GM12878 (cell line): ENCODE results near the gene LMAN1L. TPM values are rescaled to one million over a fixed set of nuclear protein-coding genes. Genes with fewer than 3 reads are reported as not detected.

Experiments used
- BHLHE40 ChIP-seq, 2 experiments: fragments of 450-650 bp in 1 of 2; IDR thresholded peaks; 2 replicates each; pipeline ENCODE4 v1.6.1; 2011 to 2017; ENCODE audit warnings: low read depth in 2 of 2, borderline replicate concordance in 1 of 2, improper control_type of control experiment in 1 of 2, low read length in 1 of 2, mild to moderate bottlenecking in 1 of 2
- CBFB ChIP-seq: IDR thresholded peaks from 2 replicates; pipeline ENCODE4 v1.6.1; 2016; ENCODE audit warnings: antibody characterized with exemption, low read depth
- CEBPB ChIP-seq, 2 experiments: fragments of 150-350 bp in 1 of 2; IDR thresholded peaks; 2 replicates each; pipeline ENCODE4 v1.6.1; 2012 to 2014; ENCODE audit warnings: low read depth in 2 of 2, low read length in 2 of 2, borderline replicate concordance in 1 of 2, inconsistent platforms in 1 of 2
- CREB1 ChIP-seq: IDR thresholded peaks from 2 replicates; pipeline ENCODE4 v1.6.1; 2012; ENCODE audit warnings: low read depth, mild to moderate bottlenecking, inconsistent platforms
- EGR1 ChIP-seq, 2 experiments: IDR thresholded peaks; 1 replicate in 1 of 2; 2 replicates in 1 of 2; pipeline ENCODE4 v1.6.1; 2011 to 2012; ENCODE audit warnings: low read depth in 2 of 2, low read length in 2 of 2, borderline replicate concordance in 1 of 2, mild to moderate bottlenecking in 1 of 2, moderate library complexity in 1 of 2
- ETV6 ChIP-seq, 2 experiments: fragments of 450-650 bp in 1 of 2; IDR thresholded peaks in 1 of 2; conservative IDR thresholded peaks in 1 of 2; 2 replicates each; pipeline ENCODE4 v1.6.1; 2014; ENCODE audit warnings: antibody characterized with exemption in 1 of 2, borderline replicate concordance in 1 of 2, low read depth in 1 of 2, mild to moderate bottlenecking in 1 of 2, moderate library complexity in 1 of 2
- EZH2 ChIP-seq: IDR thresholded peaks from 2 replicates; pipeline ENCODE4 v1.6.1; 2012; ENCODE audit warnings: low read depth, mild to moderate bottlenecking, control low read depth, inconsistent platforms, low read length, borderline replicate concordance; ENCODE audit not compliant: control insufficient read depth
- FOS ChIP-seq: IDR thresholded peaks from 3 replicates; pipeline ENCODE4 v1.6.1; 2011; ENCODE audit warnings: borderline replicate concordance; ENCODE audit not compliant: insufficient read length; ENCODE audit errors: extremely low read depth
- FOXM1 ChIP-seq: IDR thresholded peaks from 2 replicates; pipeline ENCODE4 v1.6.1; 2012; ENCODE audit warnings: low read depth, mild to moderate bottlenecking, inconsistent platforms, low read length, moderate library complexity
- JUNB ChIP-seq: IDR thresholded peaks from 2 replicates; pipeline ENCODE4 v1.6.1; 2016; ENCODE audit warnings: antibody characterized with exemption, mild to moderate bottlenecking
- KDM1A ChIP-seq: fragments of 200-600 bp; sonication (generic); IDR thresholded peaks from 2 replicates; pipeline ENCODE4 v1.6.1; 2016; ENCODE audit warnings: borderline replicate concordance
- MEF2B ChIP-seq: fragments of 450-650 bp; IDR thresholded peaks from 2 replicates; pipeline ENCODE4 v1.6.1; 2018; ENCODE audit warnings: mild to moderate bottlenecking, moderate library complexity; ENCODE audit not compliant: partially characterized antibody, poor library complexity, severe bottlenecking
- MYB ChIP-seq: fragments of 150-350 bp; IDR thresholded peaks from 2 replicates; pipeline ENCODE4 v1.6.1; 2014; ENCODE audit warnings: mild to moderate bottlenecking, low read depth, low read length, borderline replicate concordance
- NFYA ChIP-seq: IDR thresholded peaks from 2 replicates; pipeline ENCODE4 v1.6.1; 2011; ENCODE audit warnings: low read depth, mild to moderate bottlenecking, low read length, improper control_type of control experiment, borderline replicate concordance
- NR2F1 ChIP-seq: fragments of 450-650 bp; conservative IDR thresholded peaks from 2 replicates; pipeline ENCODE4 v1.6.1; 2017; ENCODE audit warnings: mild to moderate bottlenecking
- PAX5 ChIP-seq: IDR thresholded peaks from 2 replicates; pipeline ENCODE4 v1.6.1; 2011; ENCODE audit warnings: low read depth, low read length, borderline replicate concordance
- POLR2AphosphoS2 ChIP-seq: IDR thresholded peaks from 2 replicates; pipeline ENCODE4 v1.6.1; 2011; ENCODE audit warnings: low read depth, mild to moderate bottlenecking, low read length, improper control_type of control experiment, moderate library complexity
- RAD51 ChIP-seq: fragments of 450-650 bp; IDR thresholded peaks from 2 replicates; pipeline ENCODE4 v1.6.1; 2016; ENCODE audit warnings: moderate library complexity, mild to moderate bottlenecking, inconsistent platforms
- RELA ChIP-seq: fragments of 450-650 bp; IDR thresholded peaks from 2 replicates; pipeline ENCODE4 v1.8.0; 2014; ENCODE audit warnings: borderline replicate concordance; ENCODE audit not compliant: partially characterized antibody
- SMC3 ChIP-seq: IDR thresholded peaks from 2 replicates; pipeline ENCODE4 v1.6.1; 2011; ENCODE audit warnings: low read length, improper control_type of control experiment, borderline replicate concordance
- WRNIP1 ChIP-seq: IDR thresholded peaks from 2 replicates; pipeline ENCODE4 v1.6.1; 2011; ENCODE audit warnings: low read depth, low read length, improper control_type of control experiment, borderline replicate concordance
- YBX1 ChIP-seq: fragments of 450-650 bp; IDR thresholded peaks from 2 replicates; pipeline ENCODE4 v1.6.1; 2016; ENCODE audit warnings: antibody characterized with exemption
- YY1 ChIP-seq: IDR thresholded peaks from 2 replicates; pipeline ENCODE4 v1.6.1; 2011; ENCODE audit warnings: low read depth, mild to moderate bottlenecking, low read length
- ZNF217 ChIP-seq: fragments of 450-650 bp; IDR thresholded peaks from 2 replicates; pipeline ENCODE4 v1.6.1; 2017; ENCODE audit warnings: antibody characterized with exemption, mild to moderate bottlenecking
- polyA plus RNA-seq, 11 experiments: library from polyadenylated mRNA; depleted of rRNA in 4 of 11; unstranded in 6 of 11; stranded (reverse) in 5 of 11; fragments of >200 nt; fragmentation: Nextera tagmentation in 4 of 11; fragmentation: Illumina TruSeq in 1 of 11; extraction: Ambion mirVana in 4 of 11; extraction: Trizol in 1 of 11; gene quantifications; 1 replicate in 1 of 11; 2 replicates in 10 of 11; pipeline versions ENCODE4 v1.2.1 to v1.2.3, GENCODE V29; 2011 to 2016; ENCODE audit warnings: inconsistent platforms in 2 of 11, missing spikeins in 2 of 11, low read depth in 1 of 11
- total RNA-seq, 4 experiments: library from RNA; depleted of rRNA in 3 of 4; stranded (reverse); fragments of >200 nt in 3 of 4; fragmentation: Illumina TruSeq in 1 of 4; extraction: Trizol in 1 of 4; gene quantifications; 2 replicates each; pipeline versions ENCODE4 v1.2.1 to v1.2.3, GENCODE V29; 2013 to 2021
- TF ChIP-seq, protein P1 (sequence below): fragments of 450-650 bp; formaldehyde crosslinking; IDR thresholded peaks from 2 replicates; pipeline ENCODE4 v1.4.0; 2022; ENCODE audit warnings: mild to moderate bottlenecking, moderate library complexity

The LMAN1L gene
- total and polyA plus RNA-seq, 10 of the 15 experiments (the other 5 are each of a cell fraction or from before 2014, with no cell fraction given), result not detected

DNA sequence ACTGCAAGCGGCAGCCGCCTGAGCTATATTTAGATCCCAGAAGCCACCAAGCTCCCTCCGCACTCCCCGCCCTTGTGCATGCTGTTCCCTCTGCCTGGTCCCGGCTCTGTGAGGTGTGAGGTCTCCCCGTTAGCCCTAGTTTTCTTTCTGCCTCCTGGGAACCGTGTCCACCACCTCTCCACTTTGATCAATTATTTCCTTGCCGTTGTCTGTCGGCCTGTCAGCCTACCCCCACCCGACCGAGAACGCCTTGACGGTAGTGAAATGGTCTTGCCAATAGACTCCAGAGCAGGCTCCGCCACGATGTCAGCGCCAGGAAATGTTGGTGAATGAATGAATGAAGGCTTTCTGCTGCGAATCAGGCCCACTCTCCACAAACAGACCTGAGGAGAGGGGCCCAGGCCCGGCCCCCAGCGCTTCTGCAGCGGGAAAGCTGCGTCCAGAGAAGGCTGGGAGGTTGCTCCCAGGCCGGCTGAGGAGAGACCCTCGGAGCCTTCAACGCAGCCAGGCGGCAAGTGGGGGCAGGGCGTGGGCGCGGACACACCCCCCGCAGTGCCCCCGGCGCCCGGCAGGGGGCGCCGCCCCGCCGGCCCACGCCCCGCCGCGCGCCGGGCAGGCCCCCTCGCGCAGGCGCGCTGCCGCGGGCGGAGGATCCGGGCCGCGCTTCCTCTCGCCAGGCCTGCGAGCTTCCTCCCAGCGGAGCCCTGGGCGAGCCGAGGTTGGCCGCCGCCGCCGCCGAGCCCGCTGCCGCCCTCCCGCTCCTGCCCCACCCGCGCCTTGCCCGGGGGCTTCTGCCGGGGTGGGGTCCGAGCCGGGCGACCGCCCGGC, 31.0 kb upstream of the LMAN1L start, which contains the start of gene CSK (continued):
- TF ChIP-seq NFYA, result no peak
- peak; percentile 12; the same call in 1 of the 2 replicates for TF ChIP-seq SMC3
- TF ChIP-seq NR2F1, result no peak; the same call in 1 of the 2 replicates
- no peak for TF ChIP-seq POLR2AphosphoS2
- TF ChIP-seq MEF2B, result peak; percentile 79
- no peak for TF ChIP-seq ZNF217
- TF ChIP-seq MYB, result no peak
- peak; percentile 17 to 51; a peak in 2 of 4 replicates for TF ChIP-seq BHLHE40 (IDR thresholded peaks at IDR 0.05; ENCODE audit: borderline replicate concordance in 1 of 2, low read depth in 2 of 2, low read length in 1 of 2)
- no peak for TF ChIP-seq EZH2
- TF ChIP-seq CEBPB (IDR thresholded peaks at IDR 0.05; ENCODE audit: borderline replicate concordance in 1 of 2, low read depth in 2 of 2, low read length in 2 of 2), result no peak
- no peak for TF ChIP-seq ETV6 (conservative IDR thresholded peaks at IDR 0.05 in 1 of 2, IDR thresholded peaks at IDR 0.05 in 1 of 2; ENCODE audit: borderline replicate concordance in 1 of 2, low read depth in 1 of 2)
- TF ChIP-seq JUNB, result no peak
- TF ChIP-seq RELA, result no peak
- TF ChIP-seq KDM1A, result no peak
- no peak for TF ChIP-seq FOXM1
- no peak for TF ChIP-seq YBX1
- TF ChIP-seq WRNIP1, result no peak
- TF ChIP-seq CREB1, result no peak
- peak; percentile 38 for TF ChIP-seq YY1
- TF ChIP-seq RAD51, result no peak
- peak; percentile 67 for TF ChIP-seq PAX5
- TF ChIP-seq, protein P1, sequence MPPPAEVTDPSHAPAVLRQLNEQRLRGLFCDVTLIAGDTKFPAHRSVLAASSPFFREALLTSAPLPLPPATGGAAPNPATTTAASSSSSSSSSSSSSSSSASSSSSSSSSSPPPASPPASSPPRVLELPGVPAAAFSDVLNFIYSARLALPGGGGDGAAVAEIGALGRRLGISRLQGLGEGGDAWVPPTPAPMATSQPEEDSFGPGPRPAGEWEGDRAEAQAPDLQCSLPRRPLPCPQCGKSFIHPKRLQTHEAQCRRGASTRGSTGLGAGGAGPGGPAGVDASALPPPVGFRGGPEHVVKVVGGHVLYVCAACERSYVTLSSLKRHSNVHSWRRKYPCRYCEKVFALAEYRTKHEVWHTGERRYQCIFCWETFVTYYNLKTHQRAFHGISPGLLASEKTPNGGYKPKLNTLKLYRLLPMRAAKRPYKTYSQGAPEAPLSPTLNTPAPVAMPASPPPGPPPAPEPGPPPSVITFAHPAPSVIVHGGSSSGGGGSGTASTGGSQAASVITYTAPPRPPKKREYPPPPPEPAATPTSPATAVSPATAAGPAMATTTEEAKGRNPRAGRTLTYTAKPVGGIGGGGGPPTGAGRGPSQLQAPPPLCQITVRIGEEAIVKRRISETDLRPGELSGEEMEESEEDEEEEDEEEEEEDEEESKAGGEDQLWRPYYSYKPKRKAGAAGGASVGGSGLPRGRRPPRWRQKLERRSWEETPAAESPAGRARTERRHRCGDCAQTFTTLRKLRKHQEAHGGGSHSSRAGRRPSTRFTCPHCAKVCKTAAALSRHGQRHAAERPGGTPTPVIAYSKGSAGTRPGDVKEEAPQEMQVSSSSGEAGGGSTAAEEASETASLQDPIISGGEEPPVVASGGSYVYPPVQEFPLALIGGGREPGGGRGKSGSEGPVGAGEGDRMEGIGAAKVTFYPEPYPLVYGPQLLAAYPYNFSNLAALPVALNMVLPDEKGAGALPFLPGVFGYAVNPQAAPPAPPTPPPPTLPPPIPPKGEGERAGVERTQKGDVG (CRISPR knock-in tag), result no peak
- no peak for TF ChIP-seq CBFB
- TF ChIP-seq FOS, result no peak
- TF ChIP-seq EGR1 (IDR thresholded peaks at IDR 0.05; ENCODE audit: borderline replicate concordance in 1 of 2, low read depth in 2 of 2, low read length in 2 of 2), result peak in 1 of 2 experiments; percentile 91; a peak in 2 of 3 replicates
